ENCODE results near the gene CDKL5.

Gene CDKL5

GRCh38 chrX:18461431-18461830 is 36.0 kb downstream of the CDKL5 start:
- no peak for DNase-seq

GRCh38 chrX:18464499-18464898 is 39.1 kb downstream of the CDKL5 start:
- no peak for DNase-seq

- DNase-seq = no peak
Observed at GRCh38 chrX:18465051-18465450, 39.6 kb downstream of the CDKL5 start.

GRCh38 chrX:18468599-18468998 is 43.2 kb downstream of the CDKL5 start:
- no peak for DNase-seq

- no peak for DNase-seq
Observed at GRCh38 chrX:18471296-18471695, 45.9 kb downstream of the CDKL5 start.

- no peak for DNase-seq
Observed at GRCh38 chrX:18490806-18491555, 65.6 kb downstream of the CDKL5 start.

GRCh38 chrX:18491587-18492340 is 66.4 kb downstream of the CDKL5 start:
- peak; percentile 13 for DNase-seq

GRCh38 chrX:18534949-18535348 is 109.5 kb downstream of the CDKL5 start:
- no peak for DNase-seq

GRCh38 chrX:18537068-18537467 is 111.7 kb downstream of the CDKL5 start:
- DNase-seq = no peak

GRCh38 chrX:18537524-18537923 is 112.1 kb downstream of the CDKL5 start:
- DNase-seq = no peak

GRCh38 chrX:18542131-18542530 is 116.7 kb downstream of the CDKL5 start:
- DNase-seq = no peak

GRCh38 chrX:18542905-18543304 is 117.5 kb downstream of the CDKL5 start:
- DNase-seq = no peak

- DNase-seq = no peak
Observed at GRCh38 chrX:18543738-18544137, 118.3 kb downstream of the CDKL5 start.

- DNase-seq = no peak
Observed at GRCh38 chrX:18545771-18546170, 120.4 kb downstream of the CDKL5 start.

GRCh38 chrX:18548996-18549395 is 123.6 kb downstream of the CDKL5 start:
- no peak for DNase-seq

GRCh38 chrX:18549643-18550042 is 124.2 kb downstream of the CDKL5 start:
- no peak for DNase-seq

GRCh38 chrX:18557879-18558278 is 132.5 kb downstream of the CDKL5 start:
- no peak for DNase-seq

GRCh38 chrX:18558799-18559198 is 133.4 kb downstream of the CDKL5 start:
- DNase-seq = peak; percentile 4

- no peak for DNase-seq
Observed at GRCh38 chrX:18561020-18561419, 135.6 kb downstream of the CDKL5 start.

- no peak for DNase-seq
Observed at GRCh38 chrX:18565727-18566126, 140.3 kb downstream of the CDKL5 start.

- DNase-seq = no peak
Observed at GRCh38 chrX:18566748-18567147, 141.3 kb downstream of the CDKL5 start.

- DNase-seq = no peak
Observed at GRCh38 chrX:18573556-18573955, 148.1 kb downstream of the CDKL5 start.

GRCh38 chrX:18574591-18574990 is 149.2 kb downstream of the CDKL5 start:
- peak; percentile 44 for DNase-seq

GRCh38 chrX:18575744-18576143 is 150.3 kb downstream of the CDKL5 start:
- no peak for DNase-seq

Measured in fibroblast of skin of abdomen (primary cell).